Measurements from ENCODE around the gene ZNF862.
A peak's percentile ranks its signal among the peaks of the same experiment; 100 is the strongest.

The ZNF862 gene

GRCh38 chr7:149867762-149868622, 29.8 kb downstream of the ZNF862 start:
- DNase-seq, result no peak

- DNase-seq, result no peak
Observed at GRCh38 chr7:149868623-149869290, 30.6 kb downstream of the ZNF862 start.

- no peak for DNase-seq
Observed at GRCh38 chr7:149869291-149869650, 31.1 kb downstream of the ZNF862 start.

- DNase-seq, result no peak
Observed at GRCh38 chr7:149869867-149870266, 31.7 kb downstream of the ZNF862 start.

GRCh38 chr7:149870274-149870673, 32.1 kb downstream of the ZNF862 start:
- no peak for DNase-seq

- DNase-seq, result no peak
Observed at GRCh38 chr7:149870701-149871483, 32.7 kb downstream of the ZNF862 start.

GRCh38 chr7:149871576-149871975, 33.4 kb downstream of the ZNF862 start:
- no peak for DNase-seq

GRCh38 chr7:149872419-149873073, 34.4 kb downstream of the ZNF862 start:
- DNase-seq, result peak; percentile 71 to 86

- peak; percentile 91 to 97 for DNase-seq
Observed at GRCh38 chr7:149873074-149873969, 35.1 kb downstream of the ZNF862 start, which contains the start of gene ATP6V0E2. Gene ATP6V0E2 (plus strand): TSS chr7:149873969. CDS start chr7:149874066, 97 bp downstream.

GRCh38 chr7:149873970-149874643, 35.9 kb downstream of the ZNF862 start:
- DNase-seq, result peak; percentile 38 to 58

GRCh38 chr7:149874644-149875028, 36.5 kb downstream of the ZNF862 start:
- DNase-seq, result no peak

- DNase-seq, result no peak
Observed at GRCh38 chr7:149875396-149875795, 37.2 kb downstream of the ZNF862 start.

GRCh38 chr7:149877890-149878522, 39.8 kb downstream of the ZNF862 start:
- DNase-seq, result no peak

- no peak for DNase-seq
Observed at GRCh38 chr7:149878523-149878921, 40.3 kb downstream of the ZNF862 start.

- DNase-seq, result no peak
Observed at GRCh38 chr7:149879271-149879743, 41.1 kb downstream of the ZNF862 start.

- no peak for DNase-seq
Observed at GRCh38 chr7:149879766-149880637, 41.8 kb downstream of the ZNF862 start.

GRCh38 chr7:149880638-149881311, 42.6 kb downstream of the ZNF862 start:
- no peak for DNase-seq

- DNase-seq, result no peak
Observed at GRCh38 chr7:149881328-149882247, 43.4 kb downstream of the ZNF862 start.
